GM21717 (cell line): ENCODE results near the gene STX18.
A peak's percentile ranks its signal among the peaks of the same experiment; 100 is the strongest.
"Not testable (repeated sequence)": the region's sequence is repeated elsewhere in the genome, so short reads cannot be mapped to it uniquely, and the experiment has no call there.

Experiments
- ATAC-seq: cut with Tn5 transposase; IDR thresholded peaks from one replicate; pipeline ENCODE4 v1.9.1; 2021; ENCODE audit warnings: mild to moderate bottlenecking, moderate library complexity; ENCODE audit not compliant: unreplicated experiment

Gene STX18

DNA sequence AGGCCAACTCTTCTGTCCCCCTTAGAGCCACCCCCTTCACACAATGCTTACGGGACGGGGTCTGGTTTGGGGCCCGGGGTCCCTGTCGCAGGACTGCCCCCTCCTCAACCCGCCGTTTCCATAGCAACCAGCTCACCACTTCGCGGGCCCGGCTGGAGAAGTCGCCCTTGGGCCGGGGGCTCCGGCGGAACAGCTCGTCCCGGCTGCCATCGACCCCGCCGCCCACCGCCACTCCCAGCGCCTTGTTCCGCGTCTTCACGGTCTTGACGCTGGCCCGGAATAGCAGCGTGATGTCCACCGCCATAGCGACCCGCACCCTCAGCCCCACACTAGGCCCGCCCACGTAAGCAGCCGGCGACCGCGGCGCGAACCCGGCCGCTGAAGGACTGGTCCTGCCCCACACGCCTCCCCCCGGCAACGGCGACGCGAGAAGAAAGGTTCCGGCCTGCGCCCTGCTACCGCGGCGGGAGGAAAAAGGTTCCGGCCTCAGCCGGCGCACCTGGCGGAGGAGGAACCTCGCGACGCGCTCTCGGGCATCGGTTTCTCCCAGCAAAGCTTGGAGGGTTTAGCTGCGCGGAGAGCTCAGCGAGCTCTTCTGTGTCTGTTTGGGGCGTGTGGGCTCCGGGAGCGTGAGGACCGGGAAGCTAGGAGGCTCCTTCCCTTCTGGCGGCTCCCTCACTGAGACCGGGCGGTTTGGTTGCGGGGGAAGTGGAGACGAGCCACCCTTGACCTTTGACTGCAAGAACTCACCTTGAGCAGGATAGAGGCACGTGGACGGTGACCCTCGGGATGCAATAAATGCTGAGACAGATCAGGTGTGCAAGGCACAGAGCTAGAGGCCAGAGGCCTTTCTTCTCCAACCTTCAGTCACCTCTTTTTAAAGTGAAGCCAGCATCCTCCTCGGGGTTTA, at the start of gene STX18:
Gene STX18 (minus strand): TSS at position 388 of the 910 bp plus-strand sequence. CDS start 84 bp downstream, at position 304.
- ATAC-seq, result peak; percentile 89

- ATAC-seq, result no peak
Observed at GRCh38 chr4:4591071-4591470, 49.2 kb upstream of the STX18 start.

- ATAC-seq, result no peak
Observed at GRCh38 chr4:4590546-4590945, 48.7 kb upstream of the STX18 start.

- ATAC-seq, result no peak
Observed at GRCh38 chr4:4585012-4585670, 43.3 kb upstream of the STX18 start.

DNA sequence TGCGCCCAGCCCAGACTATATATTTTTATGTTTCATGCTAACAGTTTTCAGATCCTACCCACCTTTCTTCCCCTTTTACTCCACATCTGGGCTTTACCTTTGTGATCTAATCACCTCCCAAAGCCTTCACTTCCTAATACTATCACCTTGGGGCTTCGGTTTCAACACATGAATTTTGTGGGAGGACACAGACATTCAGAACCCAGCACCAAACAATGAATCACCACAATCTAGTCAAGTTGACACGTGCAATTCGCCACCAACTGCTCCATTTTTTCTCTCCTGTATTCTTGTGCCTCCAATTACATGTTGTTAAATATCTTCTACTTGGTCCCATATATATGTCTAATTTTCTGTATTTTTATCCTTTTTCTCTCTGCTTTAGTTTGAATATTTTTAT, 41.8 kb upstream of the STX18 start:
- no peak for ATAC-seq

GRCh38 chr4:4582653-4583052, 40.8 kb upstream of the STX18 start:
- no peak for ATAC-seq

GRCh38 chr4:4580494-4580893, 38.6 kb upstream of the STX18 start:
- no peak for ATAC-seq

GRCh38 chr4:4578981-4579380, 37.1 kb upstream of the STX18 start:
- ATAC-seq, result no peak

GRCh38 chr4:4577359-4577875, 35.6 kb upstream of the STX18 start:
- no peak for ATAC-seq

DNA sequence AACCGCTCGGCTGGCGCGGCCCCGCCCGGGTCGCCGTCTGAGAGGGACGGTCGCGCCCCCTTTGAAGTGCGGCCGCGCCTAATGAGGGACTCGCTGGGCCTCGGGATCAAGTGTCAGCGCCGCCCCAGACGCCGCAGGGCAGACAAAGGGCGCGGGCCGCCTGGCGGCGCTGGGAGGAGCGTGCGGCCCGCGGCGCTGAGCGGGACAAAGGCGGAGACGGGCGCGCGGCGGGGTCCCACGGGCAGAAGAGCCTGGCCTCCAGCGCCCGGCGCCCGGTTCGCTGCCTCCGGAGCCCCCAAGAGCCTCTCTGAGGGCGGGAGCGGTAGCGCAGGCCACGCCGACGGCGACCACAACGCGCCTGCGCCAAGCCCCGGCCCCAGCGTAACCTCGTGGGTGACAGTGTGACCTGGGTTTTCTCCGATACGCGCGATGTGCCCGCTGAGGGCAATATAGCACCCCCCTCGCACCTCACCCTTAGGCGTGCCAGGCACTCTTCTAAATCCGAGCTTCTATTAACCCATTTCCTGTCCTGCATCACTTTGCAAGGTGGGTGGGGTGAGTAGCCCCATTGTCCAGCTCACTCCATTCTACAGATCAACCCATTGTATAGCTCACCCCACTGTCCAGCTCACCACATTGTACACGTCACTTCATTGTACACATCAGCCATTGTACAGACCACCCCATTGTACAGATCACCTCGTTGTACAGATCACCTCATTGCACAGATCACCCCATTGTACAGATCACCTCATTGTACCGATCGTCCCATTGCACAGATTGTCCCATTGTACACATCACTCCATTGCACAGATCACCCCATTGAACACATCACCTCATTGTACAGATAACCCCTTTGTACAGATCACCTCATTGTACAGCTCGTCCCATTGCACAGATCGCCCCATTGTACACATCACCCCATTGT, 33.7 kb upstream of the STX18 start:
- ATAC-seq, result peak; percentile 84

DNA sequence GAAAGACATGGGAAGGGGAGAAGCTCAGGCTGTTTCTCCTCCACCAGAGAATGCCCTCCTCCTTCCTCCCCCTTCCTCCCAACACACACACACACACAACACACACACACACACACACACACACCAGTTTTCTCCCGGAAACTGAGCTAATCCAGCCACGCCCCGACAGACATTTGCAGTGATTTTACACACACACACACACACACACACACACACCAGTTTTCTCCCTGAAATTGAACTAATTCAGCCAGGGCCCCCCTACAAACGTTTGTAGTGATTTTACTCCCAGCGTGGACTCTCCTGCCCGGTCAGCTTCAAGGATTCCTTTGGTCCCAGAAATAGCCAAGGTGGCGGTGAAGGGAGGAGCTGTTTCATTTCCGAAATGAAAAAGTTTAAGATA, 32.9 kb upstream of the STX18 start:
- ATAC-seq, result no peak

GRCh38 chr4:4574052-4574451, 32.2 kb upstream of the STX18 start:
- no peak for ATAC-seq

- ATAC-seq, result no peak
Observed at GRCh38 chr4:4572821-4573220, 31.0 kb upstream of the STX18 start.

DNA sequence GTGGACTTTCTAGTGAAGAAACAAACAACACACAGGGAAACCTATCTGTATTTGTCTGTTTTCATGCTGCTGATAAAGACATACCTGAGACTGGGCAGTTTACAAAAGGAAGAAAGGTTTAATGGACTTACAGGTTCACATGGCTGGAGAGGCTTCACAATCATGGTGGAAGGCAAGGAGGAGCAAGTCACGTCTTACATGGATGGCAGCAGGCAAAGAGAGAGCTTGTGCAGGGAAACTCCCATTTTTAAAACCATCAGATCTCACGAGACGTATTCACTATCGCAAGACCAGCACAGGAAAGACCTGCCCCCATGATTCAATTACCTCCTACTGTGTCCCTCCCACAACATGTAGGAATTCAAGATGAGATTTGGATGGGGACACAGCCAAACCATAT, 28.0 kb upstream of the STX18 start:
- not testable (repeated sequence) for ATAC-seq

- ATAC-seq, result no peak
Observed at GRCh38 chr4:4568806-4569427, 27.1 kb upstream of the STX18 start.

DNA sequence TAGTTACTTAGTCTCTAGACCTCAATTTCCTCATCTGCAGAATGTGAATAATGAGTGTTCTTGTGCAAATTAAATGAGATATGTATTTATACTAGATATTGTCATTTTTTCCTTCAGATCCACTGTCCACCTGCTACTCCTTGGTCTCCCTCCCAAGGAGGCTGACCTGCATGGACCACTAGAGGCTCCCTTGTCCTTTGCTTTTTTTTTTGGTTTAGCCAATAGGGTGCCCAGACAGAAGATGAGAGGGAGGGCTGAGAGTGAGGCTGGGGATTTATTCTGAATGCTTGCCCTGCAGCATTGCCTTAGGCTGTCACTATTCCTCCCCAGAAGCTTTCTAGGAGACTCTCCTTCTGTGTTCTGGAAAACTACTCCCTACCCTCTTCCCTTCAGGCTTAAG, 24.5 kb upstream of the STX18 start:
- not testable (repeated sequence) for ATAC-seq

- ATAC-seq, result no peak
Observed at GRCh38 chr4:4564522-4564921, 22.7 kb upstream of the STX18 start.

DNA sequence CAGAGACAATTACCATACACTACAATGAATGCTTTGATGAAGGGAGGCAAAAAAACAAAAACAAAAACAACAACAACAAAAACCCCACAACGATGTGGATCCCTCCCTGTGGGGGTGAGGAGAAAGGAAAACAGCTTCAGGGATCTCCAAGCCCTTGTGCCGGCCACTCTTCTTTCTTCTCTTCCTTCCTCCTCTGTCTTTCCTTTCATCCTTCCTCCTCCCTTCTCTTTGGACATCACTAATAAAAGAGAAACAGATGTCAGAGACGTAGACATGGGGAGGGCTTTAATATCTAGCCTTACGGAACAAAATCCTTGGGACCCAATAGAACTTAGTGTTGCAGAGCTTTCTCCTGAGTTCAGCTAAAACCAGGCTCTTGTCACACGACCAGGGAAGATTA, 18.8 kb upstream of the STX18 start:
- ATAC-seq, result no peak

DNA sequence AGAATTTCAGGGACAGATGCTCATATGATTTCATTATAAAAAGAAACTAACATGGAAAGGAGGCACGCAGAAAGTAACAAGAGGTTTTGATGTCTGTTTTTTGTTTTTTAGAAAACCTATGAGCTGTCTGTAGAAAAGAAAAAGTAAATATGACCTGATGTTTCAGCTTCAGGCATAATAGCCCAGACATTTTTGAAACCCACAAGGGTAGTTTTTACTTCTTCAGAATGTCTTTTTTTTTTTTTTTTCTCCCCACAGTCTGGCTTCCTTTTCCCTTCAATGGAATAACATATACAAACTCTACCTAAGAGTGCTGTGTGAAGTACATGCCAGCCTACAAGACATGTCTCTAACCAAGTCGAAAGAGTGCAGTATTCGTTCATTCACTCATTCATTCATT, 18.3 kb upstream of the STX18 start:
- no peak for ATAC-seq

DNA sequence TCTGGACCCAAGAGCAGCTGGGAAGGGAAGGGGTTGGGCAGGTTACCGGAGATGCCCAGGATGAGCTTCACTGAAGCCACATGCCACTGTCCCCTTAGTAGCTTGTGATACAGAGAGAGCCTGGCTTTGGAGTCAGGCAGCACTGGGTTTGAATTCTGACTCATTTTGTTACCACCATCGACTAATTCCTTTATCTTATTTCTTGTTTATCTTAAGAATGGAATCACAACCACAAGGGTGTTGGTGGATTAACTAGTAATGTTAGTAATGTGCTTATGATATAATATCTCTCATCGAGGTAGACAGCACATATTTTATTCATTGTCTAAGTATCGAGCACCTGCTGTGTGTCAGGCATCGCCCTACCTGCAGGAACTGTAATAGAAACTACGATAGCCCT, 17.7 kb upstream of the STX18 start:
- no peak for ATAC-seq
